HG03460 (cell line): Measurements from ENCODE around the gene TSPAN8.
"Not testable (repeated sequence)": the region's sequence is repeated elsewhere in the genome, so short reads cannot be mapped to it uniquely, and the experiment has no call there.

ENCODE experiments used
- ATAC-seq: cut with Tn5 transposase; IDR thresholded peaks from one replicate; pipeline ENCODE4 v1.9.1; 2021; ENCODE audit not compliant: unreplicated experiment

TSPAN8 gene

DNA sequence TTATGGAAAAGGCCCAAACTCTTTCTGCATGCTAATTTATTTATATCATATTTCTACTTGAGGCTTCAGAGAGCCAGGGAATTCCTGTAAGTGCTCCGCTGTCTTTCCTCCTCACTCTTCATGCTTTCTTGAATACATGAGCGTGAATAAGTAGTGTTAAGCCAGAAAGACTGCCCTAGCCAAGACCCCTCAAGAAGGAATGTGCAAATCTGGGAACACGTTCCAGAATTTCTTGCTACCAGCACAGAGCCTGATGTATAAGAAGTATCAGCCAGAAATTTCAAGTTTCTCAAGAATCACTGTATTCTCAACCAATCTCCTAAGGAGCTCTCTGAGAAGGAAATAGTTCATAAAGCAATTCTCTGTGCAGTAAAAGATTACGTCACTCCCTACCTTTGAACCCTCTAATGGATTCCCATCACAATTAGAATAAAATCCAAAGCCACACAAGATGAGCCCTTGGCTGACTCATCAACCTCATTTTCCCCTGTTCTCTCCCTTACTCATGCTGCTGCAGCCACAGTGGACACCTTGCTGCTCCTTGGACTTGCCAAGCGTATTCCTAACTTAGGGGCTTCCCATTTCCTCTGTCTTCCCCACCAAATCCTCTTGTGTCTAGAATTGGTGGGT, 6.9 kb upstream of the TSPAN8 start:
- ATAC-seq: no peak

DNA sequence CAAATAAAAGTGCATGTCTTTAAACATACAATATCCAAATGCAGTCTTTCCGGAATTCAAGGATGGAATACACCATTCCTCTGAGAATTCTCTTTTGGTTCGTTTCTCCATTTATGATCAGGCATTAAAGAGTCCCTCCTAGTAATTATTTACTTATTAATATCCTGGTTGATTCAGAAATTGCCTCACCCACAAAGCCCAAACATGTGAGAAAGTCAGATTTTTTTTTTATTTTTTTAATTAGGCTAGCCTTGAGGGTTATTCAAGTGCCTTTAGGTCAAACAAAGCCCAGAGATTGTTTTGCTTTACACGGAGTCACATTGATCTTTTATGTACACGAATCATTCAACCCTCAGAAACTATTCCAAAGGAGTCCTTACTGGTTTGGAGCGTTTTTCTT, 6.4 kb upstream of the TSPAN8 start:
- ATAC-seq: no peak

DNA sequence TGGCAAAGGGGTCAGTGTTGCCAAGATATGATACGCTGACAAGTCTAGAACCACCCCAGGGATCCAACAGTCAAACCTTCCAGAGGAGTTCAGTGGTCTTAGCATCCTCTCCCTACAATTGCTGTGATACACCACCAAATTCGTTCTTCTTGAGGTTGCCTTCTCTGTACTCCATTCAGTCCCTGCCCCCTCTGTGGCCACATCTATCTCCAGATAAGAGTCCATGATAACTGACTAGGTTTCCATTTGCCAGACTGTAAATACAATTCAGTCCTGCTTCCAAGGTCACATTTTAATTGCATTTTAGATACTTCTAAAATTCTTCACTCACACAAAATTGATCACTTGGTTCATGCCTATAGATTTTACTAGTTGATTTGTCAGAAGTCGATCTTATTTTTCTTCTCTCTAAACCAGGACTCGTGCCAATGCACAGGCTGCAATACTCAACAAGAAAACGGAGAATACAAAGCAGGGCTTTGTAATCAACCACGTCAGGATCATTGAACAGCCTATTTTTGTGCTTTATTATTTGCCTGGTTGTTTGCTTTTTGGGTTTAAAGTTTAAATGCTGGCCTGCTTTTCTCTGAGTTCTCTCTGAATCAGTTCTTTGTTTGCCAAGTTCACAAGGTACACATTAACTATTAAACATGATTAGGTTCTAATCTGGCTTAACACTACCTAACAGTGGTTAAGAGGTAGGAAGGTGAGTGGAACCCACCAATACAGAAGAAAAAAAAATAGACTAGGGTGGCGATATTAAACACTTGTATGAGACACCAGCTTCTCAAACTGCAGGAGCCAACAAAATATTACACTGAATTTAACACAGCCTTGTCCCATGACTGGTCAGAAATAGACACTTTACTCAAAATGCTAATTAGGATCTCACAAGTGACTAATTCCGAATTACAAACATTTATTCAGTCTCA, 5.3 kb upstream of the TSPAN8 start:
- ATAC-seq: no peak

DNA sequence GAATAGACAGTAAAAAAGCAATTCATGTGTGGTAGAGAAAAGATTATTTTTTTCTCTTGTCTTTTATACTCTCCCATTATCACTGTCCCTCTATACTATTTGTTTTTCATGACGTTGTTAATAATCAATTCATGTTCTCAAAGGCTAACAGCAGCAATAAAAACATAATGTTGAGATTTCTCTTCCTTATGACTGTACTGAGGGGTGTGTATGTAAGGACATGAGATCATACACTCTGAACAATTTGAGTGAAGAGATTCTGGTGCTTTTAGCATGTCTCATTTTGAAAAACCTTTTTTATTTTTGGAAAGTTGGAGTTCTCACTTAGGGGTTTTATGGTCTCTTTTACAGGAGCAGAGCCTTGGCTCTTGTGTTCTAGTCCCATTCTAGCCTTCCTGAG, 3.8 kb upstream of the TSPAN8 start:
- ATAC-seq: no peak

DNA sequence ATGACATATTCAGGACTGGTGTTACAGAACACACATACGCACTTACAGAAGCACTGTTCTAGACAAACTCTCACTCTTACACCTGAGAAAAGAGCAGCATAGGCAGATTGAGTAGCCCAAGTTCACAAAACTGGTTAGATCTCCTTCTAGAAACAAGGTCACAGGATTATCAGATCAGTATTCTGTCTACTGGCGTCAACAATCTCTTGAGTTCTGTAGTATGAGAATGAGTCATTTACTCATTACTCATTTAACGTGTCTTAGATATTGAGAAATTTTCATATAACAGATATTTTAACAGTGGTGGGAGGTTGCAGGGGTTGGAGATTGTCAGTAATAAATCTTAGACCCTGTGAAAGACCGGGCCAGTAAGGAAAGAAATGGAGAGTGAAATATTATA, 2.8 kb upstream of the TSPAN8 start:
- no peak for ATAC-seq

DNA sequence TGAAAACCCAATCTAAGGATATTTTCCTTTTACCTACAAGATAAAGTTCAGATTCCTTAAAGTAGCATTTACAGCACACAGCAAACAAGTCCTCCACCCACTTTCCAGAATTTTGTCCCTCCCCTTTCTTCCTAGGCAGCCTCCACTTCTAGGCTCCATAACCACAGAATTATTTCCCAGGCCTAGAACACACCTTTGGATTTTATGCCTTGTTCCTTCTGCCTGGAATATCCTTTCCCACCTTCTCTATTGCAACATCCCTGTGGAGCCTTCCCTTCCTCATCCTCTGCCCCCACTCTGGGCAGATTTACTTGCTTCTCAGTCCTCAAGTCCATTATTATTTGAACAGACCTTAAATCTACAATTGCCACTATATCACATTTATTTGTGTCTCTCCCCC, 2.1 kb upstream of the TSPAN8 start:
- no peak for ATAC-seq

DNA sequence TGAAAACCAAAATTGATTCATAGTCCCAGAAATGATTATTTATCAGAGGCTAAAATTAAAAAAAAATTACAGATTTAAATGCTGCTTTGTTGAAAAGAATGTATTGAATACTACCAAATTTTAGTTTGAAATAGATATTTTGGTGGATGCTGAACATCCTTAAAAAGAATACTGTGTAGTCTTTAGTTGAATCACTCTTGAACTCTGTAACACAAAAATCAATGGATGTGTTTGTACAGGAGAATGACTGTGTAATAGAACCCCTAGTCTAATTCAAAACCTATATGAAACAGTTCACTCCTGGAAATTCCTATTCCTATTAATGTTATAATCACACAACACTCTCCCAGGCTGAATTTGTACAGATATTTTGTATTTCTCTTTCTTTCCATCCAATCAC, 1.5 kb upstream of the TSPAN8 start:
- no peak for ATAC-seq

DNA sequence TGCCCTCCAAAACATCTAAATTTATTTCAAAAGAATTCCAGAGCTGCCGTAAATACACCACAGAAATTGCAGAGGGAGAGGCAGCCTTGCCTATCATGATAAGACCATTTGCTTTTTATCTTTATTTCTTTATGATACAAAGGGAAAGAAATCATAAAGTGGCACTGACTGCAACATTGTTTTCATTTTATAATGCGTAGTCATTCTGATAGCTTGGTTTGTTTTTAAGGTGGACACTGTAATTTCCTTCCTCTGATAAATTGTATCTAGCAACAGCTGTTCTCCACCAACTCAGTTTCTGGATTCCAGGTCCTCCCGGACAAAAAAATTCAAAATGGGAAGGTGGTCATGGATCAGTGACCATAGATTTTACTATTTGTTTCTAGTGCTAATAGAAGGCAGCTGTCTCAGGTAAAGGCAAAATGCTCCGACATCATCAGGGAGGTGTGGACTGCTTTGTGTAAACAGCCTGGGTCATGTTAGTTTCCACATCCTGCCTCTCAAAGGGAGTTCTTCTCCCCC, 623 bp upstream of the TSPAN8 start:
- no peak for ATAC-seq

DNA sequence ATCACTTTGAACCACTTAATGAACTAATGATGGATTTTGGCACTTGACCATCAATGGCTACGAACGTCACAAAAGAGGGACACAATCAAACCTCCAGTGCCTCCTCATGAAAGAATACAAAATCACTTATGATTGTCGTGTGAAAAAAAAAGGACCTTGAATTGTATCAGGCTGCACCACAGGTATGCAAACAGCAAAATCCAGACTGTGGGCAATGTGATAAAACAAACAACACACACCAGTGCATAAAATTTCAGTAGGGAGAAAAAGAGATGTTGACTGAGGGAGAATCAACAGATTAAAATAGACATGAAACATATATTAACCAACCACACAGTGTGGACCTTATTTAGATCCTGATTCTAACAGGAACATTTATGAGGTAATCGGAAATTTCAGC, 2.6 kb downstream of the TSPAN8 start:
- no peak for ATAC-seq

DNA sequence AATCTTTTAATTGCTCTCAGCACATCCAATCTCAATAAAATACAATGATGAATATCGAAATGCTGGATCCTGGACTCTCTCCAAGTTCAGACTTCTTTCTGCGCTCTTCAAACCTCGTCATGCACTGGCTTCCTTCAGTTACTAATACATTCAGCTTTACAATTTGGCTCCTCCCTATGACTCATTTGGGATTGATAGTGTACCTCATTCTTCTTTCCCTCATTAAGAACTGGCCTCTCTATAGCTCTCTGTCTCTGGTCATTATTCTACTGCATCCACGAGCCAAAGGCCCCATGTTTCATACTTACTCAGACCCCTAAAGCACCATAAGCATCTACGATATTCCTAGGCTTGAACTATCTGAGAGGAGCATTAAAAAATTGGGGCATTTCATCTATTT, 4.9 kb downstream of the TSPAN8 start:
- ATAC-seq: no peak

DNA sequence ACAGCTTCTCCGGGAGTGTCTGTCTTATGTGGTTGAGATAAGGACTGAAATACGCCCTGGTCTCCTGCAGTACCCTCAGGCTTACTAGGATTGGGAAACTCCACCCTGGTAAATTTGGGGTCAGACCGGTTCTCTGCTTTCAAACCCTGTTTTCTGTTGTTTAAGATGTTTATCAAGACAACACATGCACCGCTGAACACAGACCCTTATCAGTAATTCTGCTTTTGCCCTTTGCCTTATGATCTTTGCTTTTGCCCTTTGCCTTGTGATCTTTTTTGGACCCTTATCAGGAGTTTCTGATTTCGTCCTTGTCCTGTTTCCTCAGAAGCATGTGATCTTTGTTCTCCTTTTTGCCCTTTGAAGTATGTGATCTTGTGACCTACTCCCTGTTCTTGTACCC, 7.8 kb downstream of the TSPAN8 start:
- not testable (repeated sequence) for ATAC-seq

DNA sequence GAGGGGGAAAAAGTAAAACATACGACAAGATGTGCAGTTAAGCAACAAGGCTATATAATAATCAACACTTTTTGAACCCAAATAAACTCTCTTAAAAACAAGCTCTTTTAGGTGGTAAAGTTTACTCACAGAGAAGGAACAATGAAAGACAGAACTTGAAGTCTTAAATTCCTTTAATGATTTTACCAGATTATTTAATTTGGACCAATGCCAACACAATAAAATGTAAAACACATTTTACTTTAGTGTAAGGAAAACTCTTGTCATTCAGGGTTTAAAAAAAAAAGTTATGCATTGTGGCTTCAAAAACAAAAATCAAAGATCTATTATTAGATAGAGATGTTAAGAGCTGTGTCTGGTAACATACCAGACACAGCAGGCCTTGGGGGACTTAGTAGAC, 13.1 kb downstream of the TSPAN8 start:
- no peak for ATAC-seq

DNA sequence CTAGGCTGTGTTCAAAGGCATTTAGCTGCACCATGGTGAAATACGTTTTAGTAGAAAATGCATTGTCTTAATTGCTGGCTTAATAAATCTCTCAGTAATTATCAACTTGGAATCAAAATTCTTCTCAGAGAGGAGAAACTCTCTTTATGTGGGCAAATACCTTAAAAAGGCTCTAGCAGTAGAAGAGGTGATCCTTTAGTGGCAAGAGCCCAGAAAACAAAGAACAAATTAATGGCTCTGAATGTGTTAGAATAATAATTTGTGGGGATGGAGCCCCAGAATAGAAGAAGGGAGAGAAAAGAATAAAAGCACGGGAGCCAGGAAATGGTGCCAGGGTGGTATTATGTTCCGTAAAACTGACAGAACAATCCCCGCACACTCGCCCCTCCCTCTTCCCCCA, 14.8 kb downstream of the TSPAN8 start:
- no peak for ATAC-seq

DNA sequence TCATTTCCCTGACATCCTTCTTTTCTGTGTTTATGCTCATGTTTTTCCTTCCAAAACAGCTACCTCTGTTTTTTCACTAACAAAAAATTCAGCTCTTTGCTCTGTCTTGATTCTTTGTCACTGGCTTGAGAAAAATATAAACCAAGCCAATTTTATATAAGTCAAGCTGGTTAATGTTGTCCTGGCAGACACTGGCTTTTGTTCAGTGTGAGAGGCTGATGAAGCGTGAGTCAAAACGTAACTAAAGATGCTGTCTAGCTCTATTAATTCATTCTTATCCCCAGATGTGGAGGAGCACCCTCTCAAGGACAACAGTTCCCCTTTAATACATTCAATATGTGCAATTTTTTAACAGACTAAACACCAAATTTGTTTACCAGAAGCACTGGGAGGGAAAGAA, 15.8 kb downstream of the TSPAN8 start:
- ATAC-seq: no peak

DNA sequence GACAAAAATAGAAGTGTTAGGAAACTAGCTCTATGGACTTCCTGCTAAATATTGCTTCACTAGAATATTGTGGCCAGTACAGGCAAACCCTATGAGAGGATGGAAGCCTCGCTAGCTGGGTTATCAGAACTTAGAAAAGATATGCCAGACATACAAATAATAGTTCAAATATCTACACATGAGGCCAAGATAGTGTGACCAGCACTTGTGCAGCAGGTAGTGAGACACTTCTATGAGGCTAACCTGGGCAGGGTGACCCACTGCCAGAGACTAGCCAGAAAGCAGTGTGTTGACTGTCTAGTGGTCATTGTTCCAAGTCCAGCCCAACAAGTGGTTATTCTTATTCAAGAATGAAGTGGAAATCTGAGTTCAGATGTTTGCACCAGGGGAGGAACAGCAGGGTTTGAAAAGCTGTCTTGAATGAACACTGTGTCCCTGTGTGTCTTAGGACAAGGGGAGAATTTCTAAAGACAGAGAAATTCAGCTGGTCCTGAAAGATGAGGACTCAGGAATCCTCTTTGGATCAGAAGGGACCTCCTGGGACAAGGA, 16.3 kb downstream of the TSPAN8 start:
- ATAC-seq: no peak

DNA sequence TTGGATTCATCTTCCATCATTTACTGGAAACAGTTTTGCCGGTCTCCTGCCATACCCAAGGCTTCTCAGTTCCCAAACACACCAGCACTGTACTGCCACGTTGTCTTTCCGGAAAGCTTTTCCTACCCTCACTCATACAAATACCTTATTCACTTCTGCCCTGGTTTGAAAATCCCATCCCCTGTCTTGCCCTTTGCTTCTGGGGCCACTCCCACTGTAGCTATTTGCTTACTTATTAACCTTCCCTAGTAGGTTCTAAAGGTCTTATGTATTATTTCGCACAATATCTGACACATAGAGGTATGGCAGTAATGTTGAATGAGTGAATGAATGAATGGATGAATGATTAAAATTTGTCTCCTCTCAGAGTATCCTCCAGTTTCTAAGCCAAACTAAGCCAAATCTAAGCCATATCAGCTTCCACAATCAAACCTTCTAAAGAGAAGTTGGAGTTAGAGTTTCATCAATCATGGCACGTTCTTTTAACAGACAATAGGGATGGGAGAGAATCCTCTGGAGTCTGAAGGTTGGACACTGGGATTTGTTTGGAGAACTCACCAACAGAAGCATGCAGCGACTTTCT, 18.6 kb downstream of the TSPAN8 start:
- no peak for ATAC-seq

DNA sequence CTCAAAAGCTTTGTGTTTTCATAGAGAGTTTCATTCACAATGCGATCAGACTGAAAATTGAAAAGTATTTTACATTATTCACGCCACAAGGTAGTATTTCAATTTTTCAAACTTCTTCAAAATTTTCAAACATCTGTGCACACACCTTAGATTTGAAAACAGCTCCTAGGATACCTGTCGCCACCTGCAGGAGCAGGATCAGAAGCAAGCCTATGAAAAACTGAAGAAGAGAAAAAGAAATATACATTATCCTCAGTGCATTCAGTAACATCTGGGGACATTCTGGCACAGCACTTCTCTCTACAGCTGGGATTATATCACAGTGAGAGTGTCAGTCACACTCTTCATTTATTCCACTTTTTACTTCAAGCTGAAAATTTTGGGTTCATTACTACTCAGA, 19.8 kb downstream of the TSPAN8 start:
- ATAC-seq: no peak

DNA sequence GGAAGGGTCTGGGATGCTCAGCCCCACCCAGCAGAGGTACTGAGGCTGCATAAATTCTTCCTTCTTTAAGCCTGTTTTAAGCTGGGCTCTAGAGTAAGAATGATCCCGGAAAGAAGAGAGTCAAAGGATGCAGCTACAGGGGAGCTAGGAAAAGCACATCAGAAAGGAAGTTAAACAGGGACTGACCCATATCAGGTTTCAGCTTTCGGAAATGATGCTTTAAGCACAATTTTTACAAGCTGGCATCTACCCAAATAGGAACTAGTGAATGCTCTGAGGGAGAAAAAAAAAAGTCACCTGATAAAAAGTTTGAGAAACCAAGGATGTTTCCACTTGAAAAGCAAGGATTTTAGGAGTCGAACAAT, 22.0 kb downstream of the TSPAN8 start:
- ATAC-seq: no peak

DNA sequence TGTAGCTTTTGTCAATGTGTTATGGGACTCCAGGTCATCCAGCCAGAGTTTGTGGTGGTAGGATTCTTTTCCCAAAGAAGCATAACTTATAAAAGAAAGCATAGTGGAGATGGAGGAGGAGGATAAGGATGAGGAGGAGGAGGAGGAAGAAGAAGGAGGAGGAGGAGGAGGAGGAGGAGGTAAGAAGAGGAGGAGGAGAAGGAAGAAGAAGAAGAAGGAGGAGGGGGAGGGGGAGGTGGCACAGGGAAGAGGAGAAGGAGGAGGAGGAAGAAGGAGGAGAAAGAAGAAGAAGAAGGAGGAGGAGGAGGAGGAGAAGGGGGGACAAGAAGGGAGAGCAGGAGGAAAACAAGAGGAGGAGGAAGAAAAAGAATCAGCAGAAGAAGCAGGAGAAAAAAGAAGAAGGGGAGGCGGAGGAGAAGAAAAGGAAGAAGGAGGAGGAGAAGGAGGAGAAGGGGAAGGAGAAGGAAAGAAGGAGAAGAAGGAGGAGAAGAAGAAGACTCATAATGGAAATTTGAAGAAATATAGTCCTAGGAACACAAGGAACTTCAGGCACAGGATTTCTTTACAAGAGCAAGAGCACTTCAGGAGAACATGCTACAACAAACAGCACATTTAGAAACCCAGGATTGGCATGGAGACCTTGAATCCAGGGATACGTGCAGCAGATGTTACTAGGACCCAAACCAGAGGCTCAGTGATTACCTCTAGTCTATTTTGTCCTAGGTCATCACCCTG, 22.6 kb downstream of the TSPAN8 start:
- no peak for ATAC-seq

DNA sequence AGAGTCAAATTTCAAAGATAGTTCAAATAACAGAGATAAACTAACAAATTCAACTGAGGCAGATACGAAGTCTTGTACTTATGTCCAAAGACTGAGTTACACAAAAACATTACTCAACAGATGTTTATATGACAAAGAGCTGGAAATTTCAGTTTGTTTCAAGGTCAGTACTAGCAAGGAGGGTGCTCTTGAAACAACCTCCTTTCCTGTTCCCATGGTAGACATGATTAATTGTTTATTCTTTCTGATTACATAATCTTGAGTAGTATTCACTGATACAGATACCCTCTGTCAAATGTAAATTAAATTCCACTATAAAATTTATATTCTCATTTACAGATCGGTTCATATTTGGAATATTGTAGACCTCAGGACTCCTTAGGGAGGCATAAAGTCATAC, 23.4 kb downstream of the TSPAN8 start:
- no peak for ATAC-seq

DNA sequence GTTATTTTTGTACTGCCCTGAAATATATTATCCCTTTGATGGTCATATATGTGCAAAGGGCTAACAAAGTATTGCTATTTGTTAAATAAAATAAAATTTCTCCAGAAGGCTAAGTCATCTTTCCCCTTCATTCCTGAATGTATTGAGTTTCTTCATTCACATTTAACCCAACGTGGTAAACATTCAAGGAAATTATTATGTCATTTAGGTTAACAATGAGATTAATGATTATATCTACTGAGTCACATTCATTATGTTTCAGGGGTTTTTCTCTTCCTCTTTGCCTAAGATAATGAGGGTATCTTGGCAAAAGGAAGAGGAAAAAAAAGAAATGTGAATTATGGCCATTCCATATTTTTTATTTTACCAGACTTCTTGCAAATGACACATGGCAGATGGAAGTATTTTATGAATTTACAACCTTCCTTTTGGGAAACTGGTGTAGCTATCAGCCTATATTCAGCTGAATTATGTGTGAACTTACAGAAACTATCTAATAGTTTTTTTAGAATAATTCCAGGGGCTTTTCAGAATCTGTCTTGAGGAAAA, 27.2 kb downstream of the TSPAN8 start:
- ATAC-seq: no peak
